Measurements from ENCODE around the gene HDGFL3. TPM values are rescaled to one million over a fixed set of nuclear protein-coding genes. Genes with fewer than 3 reads are reported as not detected.
"Not testable (repeated sequence)": the region's sequence is repeated elsewhere in the genome, so short reads cannot be mapped to it uniquely, and the experiment has no call there.

Gene HDGFL3
- total RNA-seq, 2 experiments from 2014 or later = 20.5 to 23.3 TPM

DNA sequence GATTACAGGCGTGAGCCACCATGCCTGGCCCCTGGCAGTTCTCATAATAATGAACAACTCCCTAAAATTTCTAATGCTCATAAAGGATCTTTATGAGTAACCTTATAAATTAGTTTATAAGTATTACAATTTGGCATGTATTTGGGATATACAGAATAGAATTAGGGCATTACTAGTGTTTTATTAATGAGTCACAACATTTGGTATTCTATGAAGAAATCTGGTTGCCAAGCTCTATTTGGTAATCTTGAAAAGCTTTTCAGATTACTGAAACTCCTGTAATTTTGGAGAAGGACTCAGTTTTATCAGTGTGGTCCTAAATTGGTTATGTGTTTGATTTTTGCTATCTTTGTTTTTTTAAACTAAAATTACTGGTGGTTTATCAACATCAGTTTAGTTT is 54.3 kb downstream of the HDGFL3 start:
- H3K9me3 Mint-ChIP-seq = no peaks in the 10 kb centered on the region
- DNase-seq = no peak
- no peak overlapping the region for H3K27ac Mint-ChIP-seq
- peaks cover 9% of the 10 kb centered on the region for H3K36me3 Mint-ChIP-seq (ENCODE audit: low read depth)
- peaks cover 3% of the 10 kb centered on the region for H3K4me1 Mint-ChIP-seq
- H3K4me3 Mint-ChIP-seq = no peak overlapping the region
- CTCF ChIA-PET = interaction anchor here (1.5 kb wide), 1 partner anchor 95 kb away, joined by 4 read pairs; no protein-coding TSS in a partner anchor
- POLR2A ChIA-PET = no interaction called here
- peaks cover 15% of the 10 kb centered on the region for H3K27me3 Mint-ChIP-seq

DNA sequence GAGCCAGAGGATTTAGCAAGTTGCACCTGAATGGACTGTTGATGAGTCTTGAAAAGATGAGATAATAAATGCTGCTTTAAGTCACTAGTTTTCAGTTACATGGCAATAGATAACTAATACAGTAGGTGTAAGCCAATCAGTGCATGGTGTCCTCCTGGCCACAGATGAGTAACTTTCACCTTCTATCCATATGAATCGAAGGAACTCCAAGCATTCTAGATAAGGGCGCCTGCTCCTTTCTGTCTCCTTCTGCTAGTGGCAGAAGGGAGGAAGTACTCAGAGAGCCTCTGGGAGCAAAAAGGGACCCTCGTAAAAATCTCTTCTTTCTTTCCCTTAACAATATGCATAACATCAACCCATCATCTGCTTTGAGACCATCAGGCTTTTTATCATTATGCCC is 62.9 kb downstream of the HDGFL3 start:
- Mint-ChIP-seq H3K27ac (no peak overlapping the region), H3K4me3 (no peak overlapping the region), H3K27me3 (peaks cover 22% of the 10 kb centered on the region), H3K36me3 (ENCODE audit: low read depth) (peaks cover 14% of the 10 kb centered on the region), H3K9me3 (peaks cover 4% of the 10 kb centered on the region), H3K4me1 (no peaks in the 10 kb centered on the region)
- POLR2A ChIA-PET = no interaction called here
- no peak for DNase-seq
- CTCF ChIA-PET = no interaction called here

DNA sequence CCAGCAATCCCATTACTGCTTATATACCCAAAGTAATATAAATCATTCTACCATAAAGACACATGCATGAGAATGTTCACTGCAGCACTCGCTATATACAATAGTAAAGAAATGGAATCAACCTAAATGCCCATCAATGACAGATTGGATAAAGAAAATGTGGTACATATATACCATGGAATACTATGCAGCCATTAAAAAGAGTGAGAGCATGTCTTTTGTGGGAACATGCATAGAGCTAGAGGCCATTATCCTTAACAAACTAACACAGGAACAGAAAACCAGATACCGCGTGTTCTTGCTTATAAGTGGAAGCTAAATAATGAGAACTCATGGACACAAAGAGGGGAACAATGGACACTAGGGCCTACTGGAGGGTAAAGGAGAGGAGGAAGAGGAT is 65.5 kb downstream of the HDGFL3 start:
- H3K27ac Mint-ChIP-seq, POLR2A ChIA-PET, DNase-seq, CTCF ChIA-PET, H3K9me3 Mint-ChIP-seq, H3K4me1 Mint-ChIP-seq, H3K4me3 Mint-ChIP-seq: not testable (repeated sequence)
- Mint-ChIP-seq H3K27me3 (peaks cover 22% of the 10 kb centered on the region), H3K36me3 (ENCODE audit: low read depth) (peaks cover 12% of the 10 kb centered on the region)

DNA sequence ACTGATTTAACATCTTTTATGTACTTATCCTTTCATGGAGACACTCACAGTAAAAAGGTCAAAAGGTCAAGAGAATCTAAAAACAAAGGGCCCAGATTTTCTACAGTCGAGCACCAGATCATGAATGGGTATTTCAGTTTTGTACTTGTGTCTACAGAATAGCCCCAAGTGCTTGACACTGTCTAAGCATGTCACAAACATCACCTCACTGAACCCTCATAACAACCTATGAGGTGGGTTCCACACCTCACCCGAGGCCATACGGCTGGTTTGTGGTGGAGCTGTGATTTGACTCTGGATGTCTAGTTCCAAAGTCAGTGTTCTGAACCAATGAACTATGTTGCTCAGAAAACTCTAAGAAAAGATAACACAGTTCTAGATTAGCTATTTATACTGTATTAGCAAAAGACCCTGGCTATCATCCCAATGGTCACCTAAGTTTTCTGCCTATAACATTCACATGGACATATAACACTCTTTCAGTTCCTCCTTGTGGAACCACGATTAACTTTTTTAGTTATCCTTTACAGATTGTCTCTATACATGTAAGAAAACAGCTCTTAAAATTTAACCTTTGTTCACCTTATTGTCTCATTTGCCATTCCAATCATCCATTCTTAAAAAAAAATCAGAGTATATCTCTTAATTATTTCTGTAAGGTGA is 74.6 kb downstream of the HDGFL3 start:
- Mint-ChIP-seq H3K27ac (no peak overlapping the region), H3K4me3 (no peak overlapping the region), H3K4me1 (no peaks in the 10 kb centered on the region), H3K9me3 (no peaks in the 10 kb centered on the region), H3K36me3 (ENCODE audit: low read depth) (peaks cover 21% of the 10 kb centered on the region), H3K27me3 (peaks cover 4% of the 10 kb centered on the region)
- ChIA-PET POLR2A (no interaction called here), CTCF (no interaction called here)
- no peak for DNase-seq

DNA sequence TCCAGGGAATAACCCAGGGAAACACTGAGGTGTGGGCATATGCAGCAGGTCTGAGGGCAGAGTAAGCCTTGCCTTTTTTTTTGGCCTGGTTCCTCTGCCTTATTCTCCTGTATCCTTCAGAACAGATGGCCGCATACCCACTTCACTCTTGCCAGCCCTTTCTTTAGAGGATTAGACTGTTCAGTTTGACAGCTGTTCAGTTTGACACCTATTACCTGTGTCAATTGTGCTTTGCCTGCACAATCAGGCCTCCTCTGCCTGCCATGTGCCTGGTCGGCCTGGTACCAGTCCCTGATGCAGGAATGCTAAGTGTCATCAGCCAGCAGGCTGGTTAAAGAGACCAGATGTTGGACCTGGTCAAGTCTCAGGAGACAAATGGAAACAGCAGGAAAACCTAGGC is 77.8 kb downstream of the HDGFL3 start:
- POLR2A ChIA-PET = interaction anchor here (0.8 to 1.2 kb wide), 2 partner anchors 8 to 21 kb away, joined by 4 read pairs; no protein-coding TSS in a partner anchor
- Mint-ChIP-seq H3K36me3 (ENCODE audit: low read depth) (peaks cover 28% of the 10 kb centered on the region), H3K4me1 (no peaks in the 10 kb centered on the region), H3K4me3 (no peak overlapping the region), H3K9me3 (no peaks in the 10 kb centered on the region), H3K27ac (no peak overlapping the region), H3K27me3 (no peaks in the 10 kb centered on the region)
- DNase-seq = no peak
- CTCF ChIA-PET = no interaction called here

DNA sequence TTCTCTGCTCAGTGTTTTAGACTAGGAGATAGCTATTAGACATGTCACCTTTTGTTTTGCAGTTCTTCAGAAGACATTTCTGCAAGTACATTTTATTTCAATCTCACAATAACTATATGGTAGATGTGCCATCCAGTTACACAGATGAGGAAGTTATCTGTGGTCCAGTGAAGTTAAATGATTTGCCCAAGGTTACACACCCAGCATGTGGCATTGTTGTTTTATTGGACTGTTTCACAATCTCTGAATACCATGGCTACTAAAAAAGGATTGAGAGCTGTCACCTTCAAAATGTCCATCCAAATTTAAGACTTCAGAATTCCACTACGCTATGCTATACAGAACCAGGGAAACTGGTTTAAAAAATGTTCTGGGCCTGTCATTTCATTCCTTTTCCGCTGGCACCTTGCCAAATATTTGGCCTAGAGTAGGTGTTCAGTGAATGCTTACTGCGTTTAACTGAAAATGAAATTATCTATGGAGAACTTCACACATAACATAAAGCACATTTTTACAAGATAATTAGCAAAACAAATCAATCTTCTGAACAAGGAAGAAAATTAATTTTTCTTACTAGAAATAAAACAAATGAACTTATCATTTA is 80.0 kb downstream of the HDGFL3 start:
- no peaks in the 10 kb centered on the region for H3K9me3 Mint-ChIP-seq
- CTCF ChIA-PET = no interaction called here
- no peak for DNase-seq
- no peaks in the 10 kb centered on the region for H3K4me1 Mint-ChIP-seq
- no peaks in the 10 kb centered on the region for H3K27me3 Mint-ChIP-seq
- H3K4me3 Mint-ChIP-seq = no peak overlapping the region
- no peak overlapping the region for H3K27ac Mint-ChIP-seq
- POLR2A ChIA-PET = no interaction called here
- peaks cover 34% of the 10 kb centered on the region for H3K36me3 Mint-ChIP-seq (ENCODE audit: low read depth)

DNA sequence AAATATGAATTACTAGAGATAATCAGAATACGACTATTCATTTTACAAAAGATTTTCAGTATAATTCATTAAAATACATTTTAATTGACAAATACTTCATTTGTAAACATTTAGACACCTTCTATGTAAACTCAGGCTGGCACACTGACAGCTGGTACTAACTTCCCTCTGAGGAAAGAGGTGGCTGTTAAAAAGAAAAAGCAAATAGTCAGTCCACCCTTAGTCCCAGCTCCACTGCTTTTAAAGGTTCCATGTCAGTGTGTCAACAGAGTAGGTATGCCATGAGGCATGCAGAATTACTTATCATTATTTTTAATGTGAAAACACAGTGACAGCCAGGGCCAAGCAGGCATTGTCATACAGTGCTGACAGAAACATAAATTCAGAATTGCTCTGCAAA is 84.1 kb downstream of the HDGFL3 start:
- H3K4me3 Mint-ChIP-seq = no peak overlapping the region
- no peak for DNase-seq
- peaks cover 39% of the 10 kb centered on the region for H3K36me3 Mint-ChIP-seq (ENCODE audit: low read depth)
- CTCF ChIA-PET = no interaction called here
- H3K27ac Mint-ChIP-seq = no peak overlapping the region
- H3K4me1 Mint-ChIP-seq = no peaks in the 10 kb centered on the region
- H3K27me3 Mint-ChIP-seq = no peaks in the 10 kb centered on the region
- POLR2A ChIA-PET = no interaction called here
- no peaks in the 10 kb centered on the region for H3K9me3 Mint-ChIP-seq

DNA sequence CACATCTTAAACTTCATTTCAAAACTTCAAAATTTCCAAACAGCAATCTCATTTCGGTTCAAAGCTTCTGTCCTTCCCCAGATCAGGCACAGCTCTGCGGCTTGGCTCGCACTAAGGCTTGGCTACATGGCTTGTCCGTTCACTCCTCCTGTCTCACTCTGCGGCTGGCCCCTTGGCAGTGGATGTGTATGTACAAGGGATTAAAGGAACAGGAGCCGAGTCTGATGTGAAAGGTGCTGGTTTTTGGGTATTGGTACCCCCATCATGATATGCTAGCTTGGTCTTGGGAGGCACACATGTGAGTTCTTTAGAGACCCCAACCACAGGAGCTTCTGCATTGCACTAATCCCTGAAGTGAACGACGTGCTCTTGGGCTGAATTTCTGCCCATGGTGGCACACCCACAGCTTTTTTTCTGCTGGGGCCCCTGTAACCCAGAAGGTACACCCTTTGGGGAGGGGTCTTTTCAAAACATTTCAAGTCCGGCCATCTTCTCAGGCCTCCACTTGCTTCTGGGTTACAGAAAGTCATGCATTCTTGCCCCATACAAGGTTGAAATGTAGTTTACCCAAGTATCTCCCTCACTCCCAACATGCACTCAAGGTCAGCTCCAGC is 87.5 kb downstream of the HDGFL3 start:
- ChIA-PET POLR2A (no interaction called here), CTCF (interaction anchor here (0.6 kb wide), 1 partner anchor 82 kb away, joined by 3 read pairs; no protein-coding TSS in a partner anchor)
- peaks cover 34% of the 10 kb centered on the region for H3K36me3 Mint-ChIP-seq (ENCODE audit: low read depth)
- no peak overlapping the region for H3K27ac Mint-ChIP-seq
- DNase-seq = no peak
- H3K9me3 Mint-ChIP-seq = no peaks in the 10 kb centered on the region
- peaks cover 8% of the 10 kb centered on the region for H3K4me1 Mint-ChIP-seq
- no peak overlapping the region for H3K4me3 Mint-ChIP-seq
- no peaks in the 10 kb centered on the region for H3K27me3 Mint-ChIP-seq

DNA sequence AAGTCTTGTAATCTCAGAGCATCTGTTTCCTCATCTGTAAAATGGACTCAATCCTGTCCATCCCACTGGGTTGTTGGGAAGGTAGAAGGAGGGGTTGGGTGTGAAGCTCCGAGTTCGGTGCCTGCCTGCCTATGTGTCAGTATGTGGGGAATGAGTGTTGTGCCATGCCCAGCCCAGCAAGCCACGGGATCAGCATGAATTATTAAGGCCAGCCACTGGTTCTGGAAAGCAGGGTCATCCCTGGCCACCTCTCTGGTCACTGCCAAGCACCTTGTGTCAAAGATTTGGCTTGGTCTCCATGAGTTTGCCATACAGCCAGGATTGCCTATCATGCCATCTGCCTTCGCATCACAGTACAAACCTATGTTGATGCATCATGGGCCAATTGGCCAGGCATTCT is 88.7 kb downstream of the HDGFL3 start:
- Mint-ChIP-seq H3K27me3 (no peaks in the 10 kb centered on the region), H3K4me1 (peaks cover 8% of the 10 kb centered on the region), H3K9me3 (no peaks in the 10 kb centered on the region), H3K36me3 (ENCODE audit: low read depth) (peaks cover 39% of the 10 kb centered on the region), H3K27ac (no peak overlapping the region), H3K4me3 (no peak overlapping the region)
- POLR2A ChIA-PET = no interaction called here
- no peak for DNase-seq
- CTCF ChIA-PET = no interaction called here

DNA sequence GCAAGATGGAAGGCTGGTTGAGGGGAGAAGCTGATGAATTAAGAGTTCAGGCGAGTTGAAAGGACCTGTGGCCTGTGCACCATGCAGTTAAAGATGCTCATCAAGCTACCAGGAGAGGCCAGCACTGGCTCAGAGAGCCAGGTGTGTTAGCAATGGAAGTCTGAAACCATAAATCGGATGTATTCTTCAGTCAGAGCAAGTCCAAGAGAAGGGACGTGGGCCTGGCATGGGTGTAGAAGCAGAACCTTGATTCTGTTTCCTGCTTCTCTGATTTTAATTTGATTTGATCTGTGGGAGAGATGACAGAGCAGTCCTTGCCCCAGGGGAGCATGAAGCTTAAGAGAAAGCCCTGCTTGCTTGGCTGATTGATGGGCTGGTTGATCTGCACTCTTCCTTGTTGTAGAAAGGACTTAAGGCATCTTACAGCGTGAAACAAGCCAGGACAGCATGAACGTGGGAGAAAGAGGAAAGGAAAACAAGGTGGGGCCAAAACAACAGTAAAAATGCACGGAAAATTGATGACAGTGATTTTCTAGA is 89.3 kb downstream of the HDGFL3 start:
- Mint-ChIP-seq H3K27ac (no peak overlapping the region), H3K36me3 (ENCODE audit: low read depth) (peaks cover 43% of the 10 kb centered on the region), H3K4me1 (peaks cover 8% of the 10 kb centered on the region), H3K9me3 (no peaks in the 10 kb centered on the region), H3K4me3 (no peak overlapping the region), H3K27me3 (no peaks in the 10 kb centered on the region)
- ChIA-PET POLR2A (no interaction called here), CTCF (no interaction called here)
- DNase-seq = no peak

DNA sequence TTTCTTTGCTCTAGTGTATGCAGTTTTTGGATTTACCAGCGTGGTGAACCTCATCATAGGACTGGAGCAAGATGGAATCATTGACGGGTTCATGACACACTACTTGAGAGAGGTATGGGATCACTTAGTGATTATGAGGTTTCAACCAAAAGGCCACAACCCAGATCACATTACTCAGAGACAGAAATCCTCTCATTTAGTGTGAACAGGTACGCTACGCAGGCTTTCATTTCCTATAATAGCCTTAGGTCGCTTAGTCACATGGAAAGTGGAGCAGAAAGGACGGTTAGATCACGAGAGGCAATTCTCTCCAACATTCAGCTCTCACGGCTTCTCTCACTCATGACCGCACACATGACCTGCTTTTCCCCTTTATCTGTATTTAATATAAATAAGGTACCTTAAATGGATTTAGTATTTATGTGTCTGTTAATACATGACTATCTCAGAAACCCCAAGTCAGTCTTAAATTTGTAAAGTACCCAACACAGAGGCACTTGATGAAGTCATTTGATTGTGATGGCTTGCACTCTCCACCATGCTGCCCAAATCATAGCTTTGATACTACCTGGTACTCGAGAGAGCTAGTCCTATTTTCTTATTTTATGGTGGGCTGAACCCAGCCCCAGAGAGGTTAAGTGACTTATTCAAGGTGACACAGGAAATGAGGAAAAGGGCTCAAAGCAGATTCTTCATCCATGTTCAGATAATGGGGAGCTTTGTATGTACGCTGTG is 91.6 kb downstream of the HDGFL3 start:
- Mint-ChIP-seq H3K36me3 (ENCODE audit: low read depth) (peaks cover 38% of the 10 kb centered on the region), H3K27me3 (peaks cover 5% of the 10 kb centered on the region), H3K4me1 (peaks cover 10% of the 10 kb centered on the region), H3K27ac (no peak overlapping the region), H3K9me3 (no peaks in the 10 kb centered on the region), H3K4me3 (no peak overlapping the region)
- no peak for DNase-seq
- ChIA-PET CTCF (interaction anchor here (0.6 kb wide), 1 partner anchor 573 kb away, joined by 4 read pairs; no protein-coding TSS in a partner anchor), POLR2A (interaction anchor here (0.7 to 0.9 kb wide), 3 partner anchors 8 to 49 kb away, joined by 3 read pairs; partner anchors contain the start of genes BTBD1 and TM6SF1)

DNA sequence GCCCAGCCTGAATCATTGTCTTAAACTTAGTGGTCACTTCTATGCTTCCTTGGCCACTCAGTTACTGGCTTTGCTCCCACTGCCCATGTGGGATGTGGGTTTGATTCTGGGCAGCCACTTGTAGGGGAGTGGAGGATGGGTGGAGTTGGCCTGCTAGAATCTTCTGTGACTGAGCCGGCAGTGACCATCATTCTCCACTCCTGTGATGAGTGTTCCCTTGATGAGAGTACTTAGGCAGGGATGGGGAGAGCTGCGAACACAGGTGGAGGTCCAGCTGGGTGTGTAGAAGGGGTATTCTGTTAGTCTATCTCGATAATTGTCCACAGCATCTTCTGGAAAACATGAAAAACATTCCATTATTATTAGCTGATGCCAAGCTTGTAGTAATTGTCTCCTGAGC is 92.2 kb downstream of the HDGFL3 start:
- Mint-ChIP-seq H3K27ac (no peak overlapping the region), H3K9me3 (no peaks in the 10 kb centered on the region), H3K27me3 (peaks cover 5% of the 10 kb centered on the region), H3K36me3 (ENCODE audit: low read depth) (peaks cover 40% of the 10 kb centered on the region), H3K4me3 (no peak overlapping the region), H3K4me1 (peaks cover 12% of the 10 kb centered on the region)
- ChIA-PET CTCF (no interaction called here), POLR2A (no interaction called here)
- no peak for DNase-seq

DNA sequence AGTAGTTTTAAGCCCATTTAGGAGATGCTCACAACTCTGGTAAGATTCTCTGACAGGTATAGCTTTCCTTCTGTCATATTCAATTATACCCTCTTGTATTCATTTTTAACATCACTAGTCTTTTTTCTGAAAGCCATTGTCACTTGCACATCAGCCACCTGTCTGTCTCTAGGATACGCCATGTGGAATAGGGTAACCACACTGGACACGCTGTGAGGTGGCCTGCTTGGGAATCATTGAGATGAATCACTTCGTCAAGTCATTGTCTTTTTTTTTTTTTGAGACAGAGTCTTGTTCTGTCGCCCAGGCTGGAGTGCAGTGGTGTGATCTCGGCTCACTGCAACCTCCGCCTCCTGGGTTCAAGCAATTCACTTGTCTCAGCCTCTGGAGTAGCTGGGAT is 92.8 kb downstream of the HDGFL3 start:
- POLR2A ChIA-PET = no interaction called here
- DNase-seq = no peak
- H3K9me3 Mint-ChIP-seq = no peaks in the 10 kb centered on the region
- H3K36me3 Mint-ChIP-seq (ENCODE audit: low read depth) = peaks cover 42% of the 10 kb centered on the region
- CTCF ChIA-PET = no interaction called here
- peaks cover 17% of the 10 kb centered on the region for H3K4me1 Mint-ChIP-seq
- no peak overlapping the region for H3K4me3 Mint-ChIP-seq
- peaks cover 7% of the 10 kb centered on the region for H3K27me3 Mint-ChIP-seq
- H3K27ac Mint-ChIP-seq = no peak overlapping the region
